ENCODE data around the gene PBX4.
"Not testable (repeated sequence)": the region's sequence is repeated elsewhere in the genome, so short reads cannot be mapped to it uniquely, and the experiment has no call there.

The PBX4 gene

DNA sequence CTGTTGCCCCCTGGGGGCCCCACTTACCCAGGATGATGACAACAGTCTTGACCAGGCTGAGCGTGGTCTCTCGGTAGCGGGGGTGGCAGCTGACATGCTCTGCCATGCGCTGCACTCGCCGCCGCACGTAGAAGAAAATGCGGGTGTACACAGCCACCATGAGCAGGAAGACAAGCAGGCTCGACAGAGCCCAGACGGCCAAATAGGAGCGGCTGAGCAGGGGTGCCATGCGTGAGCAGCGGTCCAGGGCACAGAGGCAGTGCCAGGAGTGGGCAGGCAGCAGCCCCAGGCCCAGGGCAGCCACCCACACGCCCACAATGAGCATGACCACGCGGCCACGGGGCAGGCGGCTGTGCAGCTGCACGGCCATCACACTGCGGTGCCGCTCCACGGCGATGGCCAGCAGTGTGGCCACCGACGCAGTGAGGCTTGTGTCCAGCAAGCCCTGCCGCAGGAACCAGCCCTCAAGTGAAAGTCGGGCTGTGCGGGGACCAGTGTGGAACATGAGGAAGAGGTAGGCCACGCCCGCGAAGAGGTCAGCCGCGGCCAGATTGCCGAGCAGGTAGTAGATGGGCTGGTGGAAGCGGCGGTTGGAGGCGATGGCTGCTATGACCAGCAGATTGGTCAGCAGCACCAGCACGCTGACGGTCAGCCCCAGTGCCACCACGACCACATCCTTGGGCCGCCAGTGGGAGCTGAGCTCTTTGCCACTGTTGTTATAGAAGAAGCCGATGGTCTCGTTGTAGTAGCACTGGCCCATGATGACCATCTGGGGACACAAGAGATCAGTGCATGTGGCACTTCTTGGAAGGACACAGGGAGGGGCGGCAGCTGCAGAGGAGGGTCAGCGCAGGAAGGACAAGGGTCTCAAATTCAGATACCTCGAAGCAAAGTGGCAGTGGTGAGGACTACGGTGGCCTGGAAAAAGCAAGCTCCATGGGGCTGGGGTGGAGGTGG, 8.3 kb upstream of the PBX4 start:
- DNase-seq: no peak

DNA sequence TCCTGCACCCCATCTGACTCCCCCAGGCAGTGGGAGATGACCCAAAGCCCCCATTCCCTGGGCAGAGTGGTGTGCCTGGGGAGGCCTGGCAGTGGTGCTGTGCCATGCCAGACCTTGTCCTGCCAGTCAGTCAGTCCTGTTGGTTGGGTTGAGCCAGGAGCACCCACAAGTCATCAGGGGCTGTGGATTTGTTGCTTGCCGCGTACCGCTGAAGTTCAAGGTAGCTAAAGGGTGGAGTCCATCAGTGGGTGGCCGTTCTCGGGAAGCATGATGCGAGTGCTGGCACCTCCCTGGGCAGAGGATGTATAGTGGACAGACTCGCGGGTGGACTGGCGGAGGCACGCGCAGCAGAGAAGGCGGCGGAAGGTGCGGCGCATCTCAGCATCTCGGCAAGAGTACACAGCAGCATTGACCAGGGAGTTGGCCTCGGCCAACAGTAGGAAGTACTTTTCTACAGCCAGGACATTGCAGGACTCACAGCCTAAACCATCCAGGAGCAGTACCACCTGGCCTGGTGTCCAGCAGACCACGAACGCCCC, 5.6 kb upstream of the PBX4 start:
- no peak for DNase-seq

DNA sequence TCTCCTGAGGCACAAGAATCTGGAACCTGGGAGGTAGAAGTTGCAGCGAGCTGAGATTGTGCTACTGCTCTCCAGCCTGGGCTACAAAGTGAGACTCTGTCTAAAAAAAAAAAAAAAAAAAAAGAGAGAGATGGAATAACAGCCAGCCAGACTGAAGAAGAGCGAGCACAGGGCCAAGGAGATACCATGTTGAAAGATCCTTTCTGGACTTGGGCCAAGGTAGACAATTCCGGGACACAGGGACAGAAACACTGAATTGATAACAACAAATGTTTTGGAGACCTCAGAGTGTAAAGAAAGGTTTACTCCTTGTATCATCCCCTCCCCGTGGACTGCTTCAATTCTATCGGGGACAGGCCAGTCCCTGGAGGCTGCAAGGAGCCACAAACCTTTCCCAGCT, 4.9 kb upstream of the PBX4 start:
- no peak for DNase-seq

DNA sequence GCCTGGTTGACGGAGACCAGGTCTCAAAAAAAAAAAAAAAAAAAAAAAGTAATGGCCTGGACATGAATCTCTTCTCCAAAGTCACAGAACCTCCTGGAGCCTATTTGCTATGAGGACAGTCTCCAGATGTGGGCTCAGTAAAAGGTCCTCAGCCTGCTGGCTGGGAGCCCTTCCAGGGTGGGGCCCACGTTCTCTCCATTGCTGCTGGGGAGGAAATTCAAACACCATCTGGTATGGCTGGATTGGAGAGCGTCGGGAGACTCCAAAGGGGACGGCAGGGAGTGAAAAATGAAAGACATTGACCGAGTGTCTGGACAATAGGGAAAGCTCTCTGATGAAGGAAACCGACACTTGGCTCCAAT, 1.3 kb upstream of the PBX4 start:
- DNase-seq: no peak

DNA sequence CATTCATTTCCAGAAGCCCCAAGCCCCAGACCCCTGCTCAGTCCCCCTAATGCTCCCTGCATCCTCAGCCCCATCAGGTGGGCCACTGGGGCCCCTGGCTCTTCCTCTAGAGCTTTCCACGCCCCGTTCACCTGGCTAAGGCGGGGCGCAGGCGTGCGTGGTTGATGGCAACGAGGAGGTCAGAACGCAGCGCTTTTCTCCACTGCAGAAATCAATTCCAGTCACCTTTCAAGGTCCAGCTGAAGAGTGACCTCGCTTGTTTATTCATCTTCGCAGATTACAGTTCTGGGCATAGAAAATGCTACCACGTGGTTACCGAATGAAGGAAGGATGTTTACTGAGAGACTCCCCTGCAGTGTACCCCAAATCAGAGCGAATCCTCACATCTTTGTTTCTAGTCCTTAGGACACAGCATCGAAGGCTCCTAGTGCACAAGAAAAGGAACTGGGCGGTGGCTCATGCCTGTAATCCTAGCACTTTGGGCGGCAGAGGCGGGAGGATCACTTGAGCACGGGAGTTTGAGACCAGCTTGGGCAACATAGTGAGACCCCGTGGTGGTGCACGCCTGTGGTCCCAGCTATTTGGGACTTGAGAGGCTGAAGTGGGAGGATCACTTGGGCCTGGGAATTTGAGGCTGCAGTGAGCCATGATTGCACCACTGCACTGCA, 828 bp upstream of the PBX4 start:
- no peak for DNase-seq

DNA sequence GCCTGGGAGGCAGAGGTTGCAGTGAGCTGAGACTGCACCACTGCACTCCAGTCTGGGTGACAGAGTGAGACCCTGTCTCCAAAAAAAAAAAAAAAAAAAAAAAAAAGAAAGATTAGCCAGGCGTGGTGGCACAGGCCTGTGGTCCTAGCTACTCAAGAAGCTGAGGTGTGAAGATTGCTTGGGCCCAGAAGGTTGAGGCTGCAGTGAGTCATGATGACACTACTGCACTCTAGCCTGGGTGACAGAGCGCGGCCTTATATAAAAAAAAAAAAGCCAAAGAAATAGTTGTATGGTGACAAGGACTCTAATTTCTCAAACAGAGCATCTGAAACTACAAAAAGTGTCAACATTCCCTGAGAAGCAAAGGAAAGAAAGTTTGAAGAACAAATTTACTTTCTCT, 3.4 kb downstream of the PBX4 start:
- no peak for DNase-seq

DNA sequence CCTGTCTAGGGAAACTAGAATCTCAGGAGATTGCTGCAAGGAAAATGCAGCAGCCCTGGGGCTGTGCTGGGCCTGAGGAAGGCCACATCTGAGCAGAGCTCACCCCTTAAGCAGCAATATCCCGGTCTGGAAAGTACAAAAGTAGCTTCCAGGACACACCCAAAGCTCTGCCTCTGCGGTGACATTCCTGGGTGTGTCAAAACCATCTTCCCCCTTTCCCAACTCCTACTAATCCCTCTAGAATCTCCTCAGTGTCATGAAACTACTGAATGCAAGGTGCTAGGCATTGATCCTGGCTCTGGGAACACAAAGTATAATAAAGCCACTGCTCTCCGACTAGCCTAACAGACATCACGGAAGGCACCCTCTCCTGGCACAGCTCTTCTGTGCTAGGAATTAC, 5.0 kb downstream of the PBX4 start:
- DNase-seq: no peak

DNA sequence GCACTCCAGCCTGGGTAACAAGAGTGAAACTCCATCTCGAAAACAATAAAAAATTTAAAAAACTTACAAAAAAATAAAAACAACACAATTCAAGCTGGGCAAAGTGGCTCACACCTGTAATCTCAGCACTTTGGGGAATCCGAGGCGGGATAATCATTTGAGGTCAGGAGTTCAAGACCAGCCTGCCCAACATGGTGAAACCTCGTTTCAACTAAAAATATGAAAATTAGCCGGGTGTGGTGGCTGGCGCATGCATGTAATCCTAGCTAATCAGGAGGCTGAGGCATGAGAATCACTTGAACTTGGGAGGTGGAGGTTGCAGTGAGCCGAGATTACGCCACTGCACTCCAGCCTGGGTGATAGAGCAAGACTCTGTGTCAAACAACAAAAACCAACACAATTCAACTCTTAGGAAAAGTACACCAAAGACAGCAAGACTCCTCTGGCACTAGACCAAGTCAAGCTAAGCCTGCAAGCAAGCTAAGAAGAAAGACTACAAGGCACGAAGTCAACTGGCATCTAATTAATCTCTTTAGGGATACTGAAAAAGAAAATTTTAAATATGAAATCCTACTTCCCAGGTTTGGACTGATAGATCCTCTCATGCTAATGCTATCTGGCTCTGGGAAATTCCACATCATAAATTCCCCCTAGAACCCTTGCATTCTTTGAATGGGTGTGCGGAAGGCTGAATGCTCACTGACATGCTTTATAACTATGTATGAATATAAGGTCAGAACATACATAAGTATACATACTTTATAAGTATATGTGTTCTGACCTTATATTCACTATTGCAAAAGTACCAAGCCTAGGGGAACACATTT, 7.9 kb downstream of the PBX4 start:
- no peak for DNase-seq

DNA sequence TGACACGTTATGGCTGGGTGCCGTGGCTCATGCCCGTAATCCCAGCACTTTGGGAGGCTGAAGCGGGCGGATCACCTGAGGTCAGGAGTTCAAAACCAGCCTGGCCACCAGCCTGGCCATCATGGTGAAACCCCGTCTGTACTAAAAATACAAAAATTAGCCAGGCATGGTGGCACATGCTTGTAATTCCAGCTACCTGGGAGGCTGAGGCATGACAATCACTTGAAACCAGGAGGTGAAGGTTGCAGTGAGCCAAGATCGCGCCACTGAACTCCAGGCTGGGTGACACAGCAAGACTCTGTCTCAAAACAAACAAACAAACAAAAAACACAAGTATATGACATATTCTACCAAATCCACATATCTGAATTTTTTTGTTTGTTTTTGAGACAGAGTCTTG, 11.8 kb downstream of the PBX4 start:
- not testable (repeated sequence) for DNase-seq

DNA sequence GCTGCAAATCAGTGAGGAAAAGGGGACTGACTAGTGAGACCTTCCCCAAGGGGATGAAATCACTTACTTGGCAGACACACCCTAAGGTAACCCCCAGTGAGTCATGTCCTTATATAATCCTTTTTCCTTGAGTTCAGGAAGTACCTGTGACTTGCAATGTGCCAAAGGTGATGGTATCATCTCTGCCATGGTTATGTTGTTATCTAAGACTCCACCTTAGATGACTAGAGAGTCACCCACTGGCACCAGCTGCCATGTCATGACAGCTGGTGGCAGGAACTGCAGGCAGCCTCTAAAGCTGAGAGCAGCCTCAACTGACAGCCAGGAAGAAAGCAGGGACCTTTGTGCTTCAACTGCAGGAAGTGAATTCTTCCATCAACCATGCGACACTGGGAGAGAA, 12.5 kb downstream of the PBX4 start:
- no peak for DNase-seq

DNA sequence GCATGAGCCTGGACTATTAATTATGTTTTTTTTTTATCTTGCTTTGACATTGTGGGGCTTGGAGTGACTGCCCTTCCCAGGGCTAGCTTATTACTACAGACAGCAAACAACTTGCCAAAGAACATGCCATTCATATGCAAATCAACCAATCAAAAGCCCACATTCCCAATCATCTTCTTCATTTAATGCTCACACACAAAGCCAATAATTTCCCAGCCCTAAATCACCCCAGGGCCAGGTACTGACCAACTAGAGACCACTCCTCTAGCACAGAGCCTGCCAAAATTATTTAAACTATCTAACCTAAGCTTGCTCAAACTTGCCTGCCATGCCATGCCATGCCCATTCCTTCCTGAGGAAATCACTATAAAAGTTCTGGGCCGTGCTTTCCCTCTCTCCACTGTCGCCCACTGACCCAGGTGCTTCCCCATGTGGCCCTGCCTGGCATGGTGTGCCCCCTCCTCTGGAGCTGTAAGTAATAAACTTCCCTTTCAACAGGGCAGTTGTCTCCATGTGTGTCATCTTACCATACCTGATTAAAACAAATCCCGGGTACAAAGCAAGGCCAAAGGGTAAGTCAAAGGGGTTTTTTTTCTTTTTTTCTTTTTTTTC, 15.7 kb downstream of the PBX4 start:
- DNase-seq: no peak

DNA sequence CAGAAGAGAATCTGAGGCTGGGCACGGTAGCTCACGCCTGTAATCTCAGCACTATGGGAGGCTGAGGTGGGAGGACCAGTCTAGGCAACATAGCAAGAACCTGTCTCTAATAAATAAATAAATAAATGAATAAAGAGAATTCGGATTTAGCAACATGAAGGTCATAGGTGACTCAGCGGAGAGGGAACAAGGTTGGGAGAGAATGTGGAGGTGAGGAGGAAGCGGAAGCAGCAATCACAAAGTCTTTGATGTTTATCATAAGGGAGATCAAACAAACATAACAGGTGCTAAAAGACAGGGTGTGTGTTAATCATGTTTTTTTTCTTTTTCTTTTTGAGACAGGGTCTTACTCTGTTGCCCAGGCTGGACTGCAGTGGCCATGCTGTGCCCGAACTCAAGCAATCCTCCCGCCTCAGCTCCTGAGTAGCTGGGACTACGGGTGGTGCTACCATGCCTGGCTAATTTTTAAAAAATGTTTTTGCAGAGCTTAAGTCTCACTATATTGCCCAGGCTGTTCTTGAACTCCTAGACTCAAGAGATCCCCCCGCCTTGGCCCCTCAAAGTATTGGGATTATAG, 16.3 kb downstream of the PBX4 start:
- no peak for DNase-seq

DNA sequence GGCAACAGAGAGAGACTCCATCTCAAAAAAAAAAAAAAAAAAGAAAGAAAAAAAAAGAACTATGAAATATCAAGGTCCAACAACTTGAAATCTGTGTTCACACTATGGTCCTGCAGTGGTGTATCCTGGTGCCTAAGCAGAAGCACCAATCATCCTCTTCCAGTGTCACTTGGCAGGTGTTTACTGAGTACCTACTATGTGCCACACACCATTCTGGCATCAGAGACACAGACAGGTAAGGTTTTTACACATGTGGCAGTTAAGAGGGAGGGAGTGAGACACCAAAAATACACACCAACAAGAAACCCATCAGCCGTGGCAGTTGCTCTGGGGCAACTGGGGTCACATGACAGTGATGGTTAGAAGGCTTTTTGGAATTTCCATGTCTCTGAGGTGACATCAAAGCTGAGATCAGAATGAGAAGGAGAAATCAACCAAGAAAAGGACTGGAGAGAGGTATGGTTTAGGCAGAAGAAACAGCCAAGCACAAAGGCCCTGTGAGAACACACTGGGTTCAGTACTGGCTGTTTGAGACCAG, 17.6 kb downstream of the PBX4 start:
- no peak for DNase-seq

DNA sequence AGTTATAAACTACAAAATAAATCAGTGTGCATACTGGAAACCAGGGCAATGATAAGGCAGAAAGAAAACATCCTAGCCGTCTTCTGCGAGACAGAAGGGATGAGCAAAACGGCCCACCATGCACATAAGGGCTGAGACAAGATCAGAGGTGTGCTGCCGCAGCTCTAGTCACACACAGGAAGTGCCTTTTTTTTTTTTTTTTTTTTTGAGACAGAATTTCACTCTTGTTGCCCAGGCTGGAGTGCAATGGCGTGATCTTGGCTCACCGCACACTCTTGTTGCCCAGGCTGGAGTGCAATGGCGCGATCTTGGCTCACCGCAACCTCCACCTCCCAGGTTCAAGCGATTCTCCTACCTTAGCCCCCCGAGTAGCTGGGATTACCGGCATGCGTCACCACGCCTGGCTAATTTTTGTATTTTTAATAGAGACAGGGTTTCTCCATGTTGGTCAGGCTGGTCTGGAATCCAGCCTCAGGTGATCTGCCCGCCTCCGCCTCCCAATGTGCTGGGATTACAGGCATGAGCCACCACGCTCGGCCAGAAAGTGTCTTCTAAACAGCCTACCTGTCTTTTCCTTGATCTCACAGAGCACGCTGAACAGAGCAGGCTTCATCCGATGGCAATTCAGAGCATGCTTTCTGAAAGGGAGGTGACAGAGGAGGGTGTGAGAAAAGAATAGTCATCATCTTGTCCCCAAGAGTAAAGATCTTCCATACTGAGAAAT, 19.6 kb downstream of the PBX4 start:
- DNase-seq: not testable (repeated sequence)

DNA sequence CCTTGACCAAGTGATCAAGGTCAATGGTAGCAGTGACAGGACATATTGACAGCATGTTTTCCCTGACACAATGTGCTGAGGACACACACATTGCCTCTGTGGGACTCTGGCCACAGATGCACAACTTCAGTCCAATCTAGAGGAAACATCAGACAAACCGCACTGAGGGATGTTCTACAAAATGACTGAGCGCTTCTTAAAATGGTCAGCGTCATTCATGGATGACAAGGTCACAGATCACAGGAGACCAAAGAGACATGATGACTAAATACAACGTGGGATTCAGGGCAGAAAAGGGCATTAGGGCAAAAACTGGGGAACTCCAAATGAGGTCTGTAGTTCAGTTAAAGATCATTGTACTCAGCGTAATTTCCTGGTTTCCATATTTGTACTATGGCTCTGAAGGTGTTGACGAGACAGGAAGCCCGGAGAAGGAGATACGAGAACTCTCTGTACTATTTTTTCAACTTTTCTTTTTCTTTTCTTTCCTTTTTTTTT, 20.6 kb downstream of the PBX4 start:
- no peak for DNase-seq

DNA sequence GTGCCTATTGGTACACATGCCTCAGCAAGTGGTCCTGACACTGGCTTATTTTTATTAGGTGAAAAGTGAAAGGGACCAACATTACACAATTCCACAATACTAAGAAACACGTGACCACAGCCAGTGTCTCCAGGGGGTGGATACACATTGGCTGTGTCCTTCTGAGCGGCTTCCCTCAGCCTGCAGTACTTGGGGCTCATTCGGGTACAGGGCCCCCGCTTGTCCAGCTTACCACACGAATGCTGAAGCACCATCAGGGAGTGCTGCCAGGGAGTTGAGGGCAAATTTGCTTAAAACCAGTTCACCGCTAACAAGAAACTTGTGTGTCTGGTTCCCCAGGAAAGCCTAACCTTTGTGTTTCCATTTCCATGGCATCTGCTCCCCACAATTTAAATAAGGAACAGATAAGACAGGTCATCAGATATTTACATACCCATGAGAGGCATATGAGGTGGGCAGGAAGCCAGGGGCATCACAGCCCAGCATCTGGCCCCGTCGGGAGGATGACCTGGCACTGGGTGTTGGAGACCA, 23.3 kb downstream of the PBX4 start:
- DNase-seq: no peak

DNA sequence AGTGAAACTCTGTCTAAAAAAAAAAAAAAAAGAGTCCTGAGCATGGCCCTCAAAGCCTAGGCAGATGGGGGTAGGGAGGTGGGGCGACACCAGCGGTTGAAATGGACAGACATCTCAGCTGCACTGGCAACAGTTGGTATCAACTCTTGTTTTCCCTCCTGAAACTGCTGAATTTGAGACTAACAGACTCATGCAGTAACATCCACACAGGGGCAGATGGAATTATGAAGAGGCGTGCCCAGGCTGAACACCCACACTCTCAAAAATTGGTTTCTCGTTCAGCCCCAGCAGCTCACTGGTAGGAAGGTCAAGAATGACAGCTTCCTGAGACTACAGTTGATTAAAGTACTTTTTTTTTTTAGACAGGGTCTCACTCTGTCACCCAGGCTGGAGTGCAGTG, 24.1 kb downstream of the PBX4 start:
- no peak for DNase-seq

DNA sequence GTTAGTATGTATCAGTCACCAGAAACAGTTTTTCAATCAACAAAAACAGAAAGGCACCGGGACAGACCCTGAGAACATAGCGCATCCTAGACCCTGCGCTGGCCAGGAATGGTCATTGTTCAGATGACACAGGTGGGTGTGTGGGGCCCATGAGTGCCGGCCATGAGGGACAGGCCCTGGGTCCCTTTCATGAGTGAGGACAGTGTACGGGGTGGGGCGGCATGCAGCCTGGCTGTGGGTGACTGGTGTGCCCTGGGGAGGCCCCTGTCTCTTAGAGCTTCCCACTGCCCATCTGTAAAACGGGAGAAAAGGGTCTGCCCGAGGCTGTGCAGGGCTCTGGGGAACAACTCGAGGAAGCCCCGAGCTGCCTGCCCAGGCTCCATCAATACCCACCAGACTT, 25.8 kb downstream of the PBX4 start:
- DNase-seq: no peak

DNA sequence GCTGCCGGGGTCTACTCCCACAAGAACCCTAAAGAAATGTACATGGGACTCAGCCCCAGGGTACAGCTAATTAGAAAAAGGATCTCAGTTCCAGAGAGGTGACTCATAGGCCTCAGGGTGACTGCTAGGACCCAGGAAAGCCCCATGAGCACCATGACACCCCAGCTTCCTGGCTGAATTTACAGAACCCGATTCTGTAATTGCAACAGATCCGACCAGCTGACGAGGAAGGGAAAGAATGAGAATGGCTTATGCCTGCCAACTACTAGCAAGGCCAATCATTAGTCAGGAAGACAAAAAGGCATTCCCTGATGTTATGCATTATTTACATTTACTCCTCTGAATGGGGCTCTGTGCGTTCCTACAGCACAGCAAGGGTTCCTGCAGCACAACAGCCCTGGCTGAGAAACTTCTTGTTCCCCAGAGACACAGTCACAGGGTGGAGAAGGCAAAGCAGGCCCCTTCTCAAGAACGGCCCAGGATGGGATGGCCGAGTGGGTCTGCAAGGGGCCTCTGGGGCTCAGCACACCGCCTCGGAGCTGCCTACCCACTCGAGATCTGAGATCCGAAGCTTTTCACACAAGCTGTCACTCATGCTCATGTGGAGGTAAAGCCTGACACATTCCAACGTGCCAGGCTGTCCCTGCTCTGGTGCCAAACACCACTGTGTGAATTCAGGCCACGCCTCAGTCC, 27.2 kb downstream of the PBX4 start:
- peak; percentile 88 for DNase-seq

DNA sequence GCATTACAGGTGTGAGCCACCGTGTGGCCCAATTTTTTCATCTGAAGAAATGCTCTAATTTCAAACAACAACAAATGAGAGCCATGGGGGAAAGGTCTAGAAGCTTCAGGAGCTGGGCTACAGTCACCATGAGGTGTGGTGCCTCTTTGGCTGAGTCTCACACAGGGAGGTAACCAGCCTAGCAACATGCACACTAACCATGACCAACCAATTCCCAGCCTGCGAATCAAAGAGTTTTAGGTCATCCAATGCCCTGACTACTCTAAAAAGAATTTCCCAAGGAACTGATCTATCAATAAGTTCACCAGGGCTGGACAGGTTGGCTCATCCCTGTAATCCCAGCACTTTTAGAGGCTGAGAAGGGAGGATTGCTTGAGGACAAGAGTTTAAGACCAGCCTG, 29.9 kb downstream of the PBX4 start:
- no peak for DNase-seq
